ENCODE measurements around the gene TMEM128.
"Not testable (repeated sequence)": the region's sequence is repeated elsewhere in the genome, so short reads cannot be mapped to it uniquely, and the experiment has no call there.

Gene TMEM128

GRCh38 chr4:4233610-4234009 lies 14.4 kb downstream of the TMEM128 start:
- H3K9me3 Mint-ChIP-seq = no peaks in the 10 kb centered on the region
- no peak overlapping the region for H3K27ac Mint-ChIP-seq
- peaks cover 17% of the 10 kb centered on the region for H3K27me3 Mint-ChIP-seq (ENCODE audit: low read depth)
- peaks cover 2% of the 10 kb centered on the region for H3K4me1 Mint-ChIP-seq (ENCODE audit: low read depth)
- no peak overlapping the region for H3K4me3 Mint-ChIP-seq
- H3K36me3 Mint-ChIP-seq (ENCODE audit: low read depth) = peaks cover 10% of the 10 kb centered on the region

DNA sequence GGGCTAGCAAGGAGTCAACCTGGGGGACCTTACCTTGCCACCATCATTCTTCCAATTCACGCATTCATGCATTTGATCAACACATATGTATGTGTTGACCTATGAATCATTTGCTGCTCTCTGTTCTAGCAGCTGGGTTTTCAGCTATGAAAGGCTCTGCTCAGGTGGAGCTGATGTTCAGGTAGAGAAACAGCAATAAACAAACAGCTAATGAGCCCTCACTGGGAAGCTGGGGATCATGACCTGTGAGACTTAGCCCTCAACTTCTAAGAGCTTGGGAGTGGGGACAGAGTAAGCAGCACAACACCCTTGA lies 19.7 kb downstream of the TMEM128 start:
- Mint-ChIP-seq H3K4me1 (ENCODE audit: low read depth) (no peaks in the 10 kb centered on the region), H3K36me3 (ENCODE audit: low read depth) (no peaks in the 10 kb centered on the region), H3K27ac (no peak overlapping the region), H3K27me3 (ENCODE audit: low read depth) (peaks cover 56% of the 10 kb centered on the region), H3K4me3 (no peak overlapping the region), H3K9me3 (no peaks in the 10 kb centered on the region)

DNA sequence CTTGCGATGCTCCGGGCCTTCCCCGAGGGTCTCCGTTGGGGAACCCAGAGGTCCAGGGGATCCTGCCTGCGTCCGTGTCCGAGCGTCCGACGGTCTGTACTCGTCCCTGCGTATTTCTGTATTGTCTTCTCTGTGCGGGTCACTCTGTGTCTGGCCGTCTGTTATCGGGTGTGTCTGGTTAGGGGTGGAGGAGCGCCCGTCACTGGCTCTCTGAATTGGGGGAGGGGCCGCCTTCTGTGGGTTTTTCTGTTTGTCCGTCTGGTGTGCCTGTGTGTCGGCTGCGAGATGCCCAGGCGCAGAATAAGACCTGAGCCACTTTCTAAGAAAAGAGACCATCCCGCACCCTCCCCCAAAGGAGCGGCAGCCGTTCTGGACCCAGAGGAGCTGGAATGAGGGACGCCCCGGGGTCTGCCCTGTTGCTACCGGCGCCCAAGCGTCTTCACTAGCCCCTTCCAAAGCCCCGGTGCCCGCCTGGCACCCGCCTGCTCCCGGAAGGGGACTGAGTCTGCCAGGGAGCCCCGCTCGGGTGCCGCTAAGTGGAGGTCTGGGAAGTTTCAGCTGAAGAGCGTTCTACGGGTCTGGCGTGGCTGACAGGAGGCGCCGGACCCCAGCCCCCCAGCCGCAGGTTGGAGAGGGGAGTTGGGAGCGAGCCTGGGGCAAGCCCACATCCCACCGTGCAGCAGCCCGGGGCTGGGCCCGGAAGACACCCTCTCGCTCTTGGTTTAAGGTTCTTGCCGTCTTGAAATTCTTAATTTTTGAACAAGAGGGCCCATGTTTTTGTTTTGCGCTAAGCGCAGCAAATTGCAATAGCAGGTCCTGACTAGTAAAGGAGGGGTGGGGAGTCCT lies 20.3 kb downstream of the TMEM128 start:
- no peaks in the 10 kb centered on the region for H3K9me3 Mint-ChIP-seq
- H3K27ac Mint-ChIP-seq = no peak overlapping the region
- no peaks in the 10 kb centered on the region for H3K36me3 Mint-ChIP-seq (ENCODE audit: low read depth)
- peaks cover 60% of the 10 kb centered on the region for H3K27me3 Mint-ChIP-seq (ENCODE audit: low read depth)
- no peaks in the 10 kb centered on the region for H3K4me1 Mint-ChIP-seq (ENCODE audit: low read depth)
- no peak overlapping the region for H3K4me3 Mint-ChIP-seq

- no peaks in the 10 kb centered on the region for H3K36me3 Mint-ChIP-seq (ENCODE audit: low read depth)
- H3K4me3 Mint-ChIP-seq = no peak within 1 kb of the TSS
- no peaks in the 10 kb centered on the region for H3K4me1 Mint-ChIP-seq (ENCODE audit: low read depth)
- no peak within 1 kb of the TSS for H3K27ac Mint-ChIP-seq
- peaks cover 65% of the 10 kb centered on the region for H3K27me3 Mint-ChIP-seq (ENCODE audit: low read depth)
- H3K9me3 Mint-ChIP-seq = no peaks in the 10 kb centered on the region
Observed at GRCh38 chr4:4226606-4227438, 21.2 kb downstream of the TMEM128 start, which contains the start of gene OTOP1. Gene OTOP1, minus strand, starts transcription at chr4:4226929. Its CDS starts 65 bp downstream, at chr4:4226864.

DNA sequence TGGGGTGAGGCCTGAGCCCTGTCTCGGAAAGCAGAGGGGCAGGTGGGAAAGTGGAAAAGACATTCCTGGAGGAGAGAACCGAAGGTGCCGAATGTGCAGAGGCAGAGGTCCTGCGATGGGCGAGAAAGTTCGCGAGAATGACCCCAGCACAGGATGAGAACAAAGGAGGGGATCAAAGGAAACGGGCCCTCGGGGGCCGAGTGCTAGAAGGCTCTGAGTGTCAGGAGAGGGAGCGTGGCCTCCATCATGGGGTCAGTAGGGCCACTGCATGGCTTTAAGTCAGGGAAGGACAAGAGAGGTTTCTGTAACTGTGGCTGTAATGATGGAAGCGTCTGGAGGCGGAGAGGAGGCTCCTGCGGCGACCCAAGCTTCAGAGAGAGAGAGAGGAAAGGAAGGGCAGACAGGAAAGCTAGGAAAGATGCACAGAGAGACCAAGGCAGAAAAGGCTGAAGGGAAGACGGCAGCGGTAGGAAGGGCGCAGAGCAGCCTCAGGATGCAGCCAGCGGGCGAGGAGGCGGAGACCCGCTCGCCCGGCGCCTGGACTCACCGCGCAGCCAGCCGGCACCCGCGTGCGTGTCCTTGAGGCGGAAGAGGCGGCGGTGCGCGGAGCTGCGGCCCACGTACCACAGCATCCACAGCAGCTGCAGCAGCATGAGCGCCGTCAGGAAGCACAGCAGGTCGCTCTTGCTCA lies 22.0 kb downstream of the TMEM128 start:
- no peaks in the 10 kb centered on the region for H3K36me3 Mint-ChIP-seq (ENCODE audit: low read depth)
- H3K4me3 Mint-ChIP-seq = no peak overlapping the region
- H3K4me1 Mint-ChIP-seq (ENCODE audit: low read depth) = no peaks in the 10 kb centered on the region
- peaks cover 63% of the 10 kb centered on the region for H3K27me3 Mint-ChIP-seq (ENCODE audit: low read depth)
- no peaks in the 10 kb centered on the region for H3K9me3 Mint-ChIP-seq
- no peak overlapping the region for H3K27ac Mint-ChIP-seq

DNA sequence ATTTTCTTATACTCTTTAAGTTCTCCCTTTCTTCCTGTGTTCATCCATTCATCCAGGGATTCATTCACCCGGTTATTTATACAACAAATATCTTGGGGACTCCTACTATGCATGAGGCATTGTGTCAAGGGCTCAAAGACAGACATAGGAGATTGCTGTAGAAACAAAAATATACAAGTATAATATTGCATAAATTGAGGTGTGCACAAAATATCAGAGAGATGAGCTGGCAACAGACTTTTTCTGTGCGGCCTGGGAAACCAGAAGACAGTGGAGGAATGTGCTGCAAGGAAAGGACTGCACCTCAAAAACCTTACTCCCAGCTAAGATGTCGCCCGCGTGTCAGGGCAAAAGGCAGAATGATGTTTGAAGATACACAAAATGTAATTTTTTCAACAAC lies 30.9 kb downstream of the TMEM128 start:
- Mint-ChIP-seq H3K4me1 (ENCODE audit: low read depth) (no peaks in the 10 kb centered on the region), H3K27ac (no peak overlapping the region), H3K27me3 (ENCODE audit: low read depth) (peaks cover 15% of the 10 kb centered on the region), H3K4me3 (no peak overlapping the region), H3K36me3 (ENCODE audit: low read depth) (no peaks in the 10 kb centered on the region), H3K9me3 (no peaks in the 10 kb centered on the region)

DNA sequence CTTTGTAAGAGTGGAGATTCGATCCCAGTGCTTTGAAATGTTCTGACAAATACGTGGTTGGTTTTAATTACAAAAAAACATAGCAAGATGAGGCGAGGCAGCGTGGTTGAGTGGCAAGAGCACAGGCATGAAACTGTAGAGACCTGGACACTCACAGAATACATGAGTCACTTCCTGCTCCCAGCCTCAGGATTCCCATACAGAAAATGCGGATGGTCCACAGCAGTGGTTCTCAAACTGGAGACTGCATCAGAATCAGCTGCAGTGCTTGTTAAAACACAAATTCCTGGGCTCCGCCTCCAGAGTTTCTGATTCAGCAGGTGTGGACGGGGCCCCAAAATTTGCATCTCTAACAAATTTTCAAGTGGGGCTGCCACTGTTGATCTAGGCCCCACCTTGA lies 31.4 kb downstream of the TMEM128 start:
- Mint-ChIP-seq H3K4me3 (no peak overlapping the region), H3K4me1 (ENCODE audit: low read depth) (no peaks in the 10 kb centered on the region), H3K9me3 (no peaks in the 10 kb centered on the region), H3K27me3 (ENCODE audit: low read depth) (peaks cover 11% of the 10 kb centered on the region), H3K27ac (no peak overlapping the region), H3K36me3 (ENCODE audit: low read depth) (no peaks in the 10 kb centered on the region)

- H3K27me3 Mint-ChIP-seq (ENCODE audit: low read depth) = peaks cover 20% of the 10 kb centered on the region
- H3K4me3 Mint-ChIP-seq; H3K36me3 Mint-ChIP-seq (ENCODE audit: low read depth): not testable (repeated sequence)
Observed at GRCh38 chr4:4213674-4214073, 34.3 kb downstream of the TMEM128 start.

DNA sequence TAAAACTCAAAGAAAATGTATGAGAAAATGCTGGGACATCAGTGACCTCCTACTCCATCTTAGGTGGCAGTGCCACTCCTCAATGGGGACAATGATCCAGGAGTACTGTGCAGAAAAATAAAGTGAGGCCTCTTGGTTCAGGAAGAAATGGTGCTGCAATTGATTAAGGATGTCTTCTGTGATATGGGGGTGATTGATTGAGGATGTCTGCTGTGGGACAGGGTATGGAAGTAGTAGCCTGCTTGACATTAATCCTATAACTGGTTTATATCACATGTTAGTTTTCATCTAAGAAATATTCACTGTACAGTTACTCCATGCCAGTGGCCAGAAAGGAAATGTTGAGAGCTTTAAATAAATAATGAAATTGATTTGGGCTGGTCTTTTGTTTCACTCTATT lies 41.8 kb downstream of the TMEM128 start:
- Mint-ChIP-seq H3K9me3 (no peaks in the 10 kb centered on the region), H3K27me3 (ENCODE audit: low read depth) (peaks cover 30% of the 10 kb centered on the region), H3K4me1 (ENCODE audit: low read depth) (no peaks in the 10 kb centered on the region), H3K4me3 (no peak overlapping the region), H3K27ac (no peak overlapping the region), H3K36me3 (ENCODE audit: low read depth) (no peaks in the 10 kb centered on the region)

More at GRCh38 chr4:4213674-4214073, 34.3 kb downstream of the TMEM128 start:
- not testable (repeated sequence) for H3K4me1 Mint-ChIP-seq (ENCODE audit: low read depth); H3K27ac Mint-ChIP-seq; H3K9me3 Mint-ChIP-seq

DNA sequence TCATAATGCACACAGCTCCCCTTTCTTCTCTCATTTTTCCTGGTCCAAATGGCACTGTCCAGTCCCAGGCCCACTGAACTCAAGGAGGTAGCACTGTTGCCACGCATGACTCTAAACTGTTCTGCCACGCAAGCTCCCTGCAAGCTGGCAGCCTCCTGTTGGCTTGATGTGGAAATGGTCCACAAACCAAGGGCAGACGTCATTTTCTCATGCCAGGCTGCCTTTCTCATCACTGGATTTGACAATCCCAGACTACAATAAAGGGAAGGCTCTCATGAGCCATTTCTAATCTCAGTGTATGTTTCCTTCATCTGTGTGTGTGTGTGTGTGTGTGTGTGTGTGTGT lies 43.6 kb downstream of the TMEM128 start:
- peaks cover 22% of the 10 kb centered on the region for H3K27me3 Mint-ChIP-seq (ENCODE audit: low read depth)
- H3K4me1 Mint-ChIP-seq (ENCODE audit: low read depth) = no peaks in the 10 kb centered on the region
- H3K9me3 Mint-ChIP-seq = no peaks in the 10 kb centered on the region
- H3K4me3 Mint-ChIP-seq = no peak overlapping the region
- H3K36me3 Mint-ChIP-seq (ENCODE audit: low read depth) = no peaks in the 10 kb centered on the region
- H3K27ac Mint-ChIP-seq = no peak overlapping the region

DNA sequence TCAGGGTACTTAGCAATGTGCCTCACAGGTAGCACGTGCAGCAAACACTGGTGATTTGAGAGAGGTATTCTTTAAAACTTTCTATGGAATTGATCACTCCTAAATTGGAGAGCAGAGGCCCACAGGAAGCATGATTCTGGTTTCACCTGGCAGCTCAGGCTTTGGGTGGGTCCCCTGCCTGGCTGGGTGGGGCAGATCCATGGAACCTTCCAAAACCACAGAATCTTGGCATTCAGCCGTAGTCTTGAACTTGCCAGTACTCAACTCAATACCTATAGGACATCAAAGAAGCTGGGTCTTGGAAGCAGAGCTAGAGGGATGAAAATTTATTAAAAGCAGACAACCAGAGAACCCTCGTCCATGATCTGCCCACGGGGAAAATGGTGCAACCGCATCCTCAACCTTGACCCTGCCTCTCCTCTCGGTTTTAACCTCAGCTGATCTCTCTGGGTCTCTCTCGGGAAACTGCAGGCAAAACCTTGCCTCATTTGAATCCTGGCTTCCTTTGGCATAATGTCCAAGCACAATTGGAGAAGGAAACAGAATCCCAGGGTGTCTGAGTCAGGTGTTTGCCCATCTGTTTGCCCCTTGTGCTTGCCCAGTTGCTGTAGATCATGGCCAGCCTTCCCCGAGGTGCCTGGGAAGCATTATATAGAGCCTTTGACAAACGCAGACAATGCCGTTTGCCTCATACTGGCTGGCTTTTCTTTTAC lies 44.2 kb downstream of the TMEM128 start:
- no peaks in the 10 kb centered on the region for H3K4me1 Mint-ChIP-seq (ENCODE audit: low read depth)
- no peaks in the 10 kb centered on the region for H3K36me3 Mint-ChIP-seq (ENCODE audit: low read depth)
- H3K9me3 Mint-ChIP-seq = no peaks in the 10 kb centered on the region
- H3K27me3 Mint-ChIP-seq (ENCODE audit: low read depth) = peaks cover 22% of the 10 kb centered on the region
- H3K4me3 Mint-ChIP-seq = no peak overlapping the region
- no peak overlapping the region for H3K27ac Mint-ChIP-seq

- Mint-ChIP-seq H3K9me3 (no peaks in the 10 kb centered on the region), H3K4me3 (no peak overlapping the region), H3K4me1 (ENCODE audit: low read depth) (no peaks in the 10 kb centered on the region), H3K36me3 (ENCODE audit: low read depth) (no peaks in the 10 kb centered on the region), H3K27ac (no peak overlapping the region), H3K27me3 (ENCODE audit: low read depth) (peaks cover 17% of the 10 kb centered on the region)
Observed at GRCh38 chr4:4202510-4202909, 45.5 kb downstream of the TMEM128 start.

DNA sequence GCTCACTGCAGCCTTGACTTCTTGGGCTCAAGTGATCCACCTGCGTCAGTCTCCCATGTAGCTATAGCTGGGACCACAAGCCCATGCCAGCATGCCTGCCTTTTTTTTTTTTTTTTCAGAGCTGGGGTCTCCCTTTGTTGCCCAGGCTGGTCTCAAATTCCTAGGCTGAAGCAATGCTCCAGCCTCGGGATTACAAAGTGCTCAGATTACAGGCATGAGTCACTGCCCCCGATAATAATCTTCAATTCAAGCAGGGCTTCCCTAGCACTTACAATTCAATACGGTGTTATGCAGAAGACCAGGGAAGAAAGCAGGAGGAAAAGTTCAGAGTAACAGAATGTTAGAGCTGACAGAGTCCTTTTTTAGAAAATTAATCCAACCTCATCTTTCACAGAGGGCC lies 47.4 kb downstream of the TMEM128 start:
- no peak overlapping the region for H3K27ac Mint-ChIP-seq
- H3K9me3 Mint-ChIP-seq = no peaks in the 10 kb centered on the region
- no peaks in the 10 kb centered on the region for H3K36me3 Mint-ChIP-seq (ENCODE audit: low read depth)
- H3K4me1 Mint-ChIP-seq (ENCODE audit: low read depth) = peaks cover 1% of the 10 kb centered on the region
- H3K4me3 Mint-ChIP-seq = no peak overlapping the region
- peaks cover 1% of the 10 kb centered on the region for H3K27me3 Mint-ChIP-seq (ENCODE audit: low read depth)

- no peaks in the 10 kb centered on the region for H3K9me3 Mint-ChIP-seq
- no peak overlapping the region for H3K27ac Mint-ChIP-seq
- no peak overlapping the region for H3K4me3 Mint-ChIP-seq
- peaks cover 1% of the 10 kb centered on the region for H3K4me1 Mint-ChIP-seq (ENCODE audit: low read depth)
- no peaks in the 10 kb centered on the region for H3K27me3 Mint-ChIP-seq (ENCODE audit: low read depth)
- H3K36me3 Mint-ChIP-seq (ENCODE audit: low read depth) = no peaks in the 10 kb centered on the region
Observed at GRCh38 chr4:4195354-4195753, 52.7 kb downstream of the TMEM128 start.
